Left lung (tissue), 10 donors: ENCODE measurements around the gene IGSF21. TPM values are rescaled to one million over a fixed set of nuclear protein-coding genes. Genes with fewer than 3 reads are reported as not detected.

ENCODE experiments used
- ATAC-seq: fragments of 200-7000 bp; cut with Tn5 transposase; one replicate; pipeline ENCODE4 v1.9.1; 2020; ENCODE audit warnings: moderate library complexity
- DNase-seq, 4 donors: peaks; one replicate each; pipeline ENCODE4 v3.0.0-alpha.2; 2013 to 2020
- H3K27ac ChIP-seq, 2 donors: fragments of 200-600 bp; sonication (generic) in 1 of 2; one replicate each; pipeline versions ENCODE4 v1.5.0 to v1.8.0; 2020 to 2021
- H3K27me3 ChIP-seq, 2 donors: fragments of 200-600 bp; sonication (generic) in 1 of 2; one replicate each; pipeline versions ENCODE4 v1.5.0 to v1.8.0; 2020 to 2021
- H3K36me3 ChIP-seq, 2 donors: fragments of 200-600 bp; sonication (generic) in 1 of 2; one replicate each; pipeline versions ENCODE4 v1.5.0 to v1.8.0; 2020 to 2021
- H3K4me1 ChIP-seq, 2 donors: fragments of 200-600 bp; one replicate each; pipeline ENCODE4 v1.8.0; 2021
- H3K4me3 ChIP-seq, 2 donors: fragments of 200-600 bp; sonication (generic) in 1 of 2; one replicate each; pipeline versions ENCODE4 v1.5.0 to v1.8.0; 2020 to 2021; ENCODE audit warnings: mild to moderate bottlenecking in 1 of 2
- H3K9me3 ChIP-seq, 2 donors: fragments of 200-600 bp; sonication (generic) in 1 of 2; one replicate each; pipeline versions ENCODE4 v1.5.0 to v1.8.0; 2020 to 2021
- intact Hi-C, 2 donors: fragments of 100-400 bp; cut with DNase I; formaldehyde crosslinking; loops; one replicate each; pipeline versions ENCODE4 v1.11.2 to v1.14.2; 2022
- polyA plus RNA-seq, 6 donors: library from polyadenylated mRNA; unstranded; fragments of 120-200 nt; gene quantifications; one replicate each; pipeline ENCODE4 v1.2.1, GENCODE V29; 2013; ENCODE audit not compliant: insufficient read length in 6 of 6
- total RNA-seq, 2 donors: library from RNA; stranded (reverse); fragmentation: NEBNext Ultra II Directional; extraction: Animal tissue kit (Norgen Biotek cat#: 25700); gene quantifications; one replicate each; pipeline ENCODE4 v1.2.1, GENCODE V29; 2021
- TF ChIP-seq, protein P1 (sequence below), 2 donors: fragments of 200-600 bp; sonication (generic) in 1 of 2; IDR thresholded peaks; one replicate each; pipeline versions ENCODE4 v1.5.0 to v1.8.0; 2021; ENCODE audit warnings: antibody characterized with exemption in 2 of 2
- donor health status: DM: no; HTN: yes; CAD: no.
- donor health status: DM: no; HTN: no; CAD: no.

The IGSF21 gene
- total and polyA plus RNA-seq, 8 donors = 0.14 to 1.2 (median 0.25) TPM; not detected in 2

DNA sequence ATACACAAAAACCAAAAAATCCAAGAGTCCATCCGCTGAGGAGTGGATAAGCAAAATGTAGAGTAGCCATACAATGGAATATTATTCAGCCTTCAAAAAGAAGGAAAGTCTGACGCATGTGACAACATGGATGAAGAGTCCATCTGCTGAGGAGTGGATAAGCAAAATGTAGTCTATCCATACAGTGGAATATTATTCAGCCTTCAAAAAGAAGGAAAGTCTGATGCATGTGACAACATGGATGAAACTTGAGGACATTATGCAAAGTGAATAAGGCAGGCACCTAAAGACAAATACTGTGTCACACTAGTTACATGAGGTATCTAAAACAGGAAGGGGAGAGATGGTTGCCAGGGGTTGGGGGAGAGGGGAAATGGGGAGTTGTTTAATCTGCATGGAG lies 14.0 kb upstream of the IGSF21 start:
- ATAC-seq (no peak), DNase-seq (no peak)
- TF ChIP-seq, protein P1, sequence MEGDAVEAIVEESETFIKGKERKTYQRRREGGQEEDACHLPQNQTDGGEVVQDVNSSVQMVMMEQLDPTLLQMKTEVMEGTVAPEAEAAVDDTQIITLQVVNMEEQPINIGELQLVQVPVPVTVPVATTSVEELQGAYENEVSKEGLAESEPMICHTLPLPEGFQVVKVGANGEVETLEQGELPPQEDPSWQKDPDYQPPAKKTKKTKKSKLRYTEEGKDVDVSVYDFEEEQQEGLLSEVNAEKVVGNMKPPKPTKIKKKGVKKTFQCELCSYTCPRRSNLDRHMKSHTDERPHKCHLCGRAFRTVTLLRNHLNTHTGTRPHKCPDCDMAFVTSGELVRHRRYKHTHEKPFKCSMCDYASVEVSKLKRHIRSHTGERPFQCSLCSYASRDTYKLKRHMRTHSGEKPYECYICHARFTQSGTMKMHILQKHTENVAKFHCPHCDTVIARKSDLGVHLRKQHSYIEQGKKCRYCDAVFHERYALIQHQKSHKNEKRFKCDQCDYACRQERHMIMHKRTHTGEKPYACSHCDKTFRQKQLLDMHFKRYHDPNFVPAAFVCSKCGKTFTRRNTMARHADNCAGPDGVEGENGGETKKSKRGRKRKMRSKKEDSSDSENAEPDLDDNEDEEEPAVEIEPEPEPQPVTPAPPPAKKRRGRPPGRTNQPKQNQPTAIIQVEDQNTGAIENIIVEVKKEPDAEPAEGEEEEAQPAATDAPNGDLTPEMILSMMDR (IDR thresholded peaks at IDR 0.05) = no peak
- Histone ChIP-seq H3K36me3 (no peaks in the 10 kb centered on the region), H3K27me3 (peaks cover 0 to 62% of the 10 kb centered on the region in 2 donors), H3K4me3 (no peak overlapping the region), H3K4me1 (no peaks in the 10 kb centered on the region), H3K27ac (no peak overlapping the region), H3K9me3 (no peaks in the 10 kb centered on the region)
- intact Hi-C loops = no loop called here

DNA sequence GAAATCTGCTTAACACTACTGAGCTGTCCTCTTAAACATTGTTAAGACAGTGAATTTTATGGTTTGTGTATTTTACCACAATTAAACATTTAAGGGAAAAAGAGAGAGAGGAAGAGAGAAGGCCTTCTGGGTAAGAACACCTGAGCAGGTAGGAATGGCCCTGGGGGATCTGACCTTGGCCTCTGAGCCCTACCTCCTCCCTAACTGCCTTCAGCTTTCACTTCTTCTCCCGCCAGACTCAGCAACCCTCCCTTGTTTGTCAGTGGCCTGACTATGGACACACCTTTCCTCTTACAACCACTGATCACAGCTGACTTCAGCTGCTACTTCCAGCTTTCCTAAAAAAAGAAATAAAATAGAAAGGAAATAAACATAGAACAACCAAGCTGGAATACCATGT lies 13.5 kb upstream of the IGSF21 start:
- TF ChIP-seq, protein P1 (IDR thresholded peaks at IDR 0.05) = no peak
- DNase-seq (no peak), ATAC-seq (no peak)
- H3K9me3 ChIP-seq = no peaks in the 10 kb centered on the region
- H3K4me1 ChIP-seq = no peaks in the 10 kb centered on the region
- H3K36me3 ChIP-seq = no peaks in the 10 kb centered on the region
- intact Hi-C loops = no loop called here
- peaks cover 0 to 63% of the 10 kb centered on the region in 2 donors for H3K27me3 ChIP-seq
- H3K4me3 ChIP-seq = no peak overlapping the region
- H3K27ac ChIP-seq = no peak overlapping the region

DNA sequence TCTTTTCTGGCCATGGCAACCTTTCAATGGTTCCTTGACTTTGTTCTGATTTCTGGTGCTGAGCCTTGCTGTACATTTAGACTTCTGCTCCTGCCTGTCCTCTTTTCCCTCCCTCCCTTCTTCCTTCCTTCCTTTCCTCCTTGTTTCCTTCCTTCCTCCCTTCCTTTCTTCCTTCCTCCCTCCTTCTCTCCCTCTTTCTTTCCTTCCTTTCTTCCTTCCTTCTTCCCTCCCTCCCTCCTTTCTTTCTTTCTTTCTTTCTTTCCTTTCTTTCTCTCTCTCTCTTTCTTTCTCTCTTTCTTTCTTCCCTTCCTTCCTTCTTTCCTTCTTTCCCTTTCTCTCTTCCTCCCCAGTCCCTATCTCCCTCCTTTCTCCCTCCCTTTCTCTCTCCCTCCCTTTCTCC lies 10.4 kb upstream of the IGSF21 start:
- Histone ChIP-seq H3K27me3 (peaks cover 0 to 63% of the 10 kb centered on the region in 2 donors), H3K36me3 (no peaks in the 10 kb centered on the region), H3K4me3 (no peak overlapping the region), H3K9me3 (no peaks in the 10 kb centered on the region), H3K27ac (no peak overlapping the region), H3K4me1 (no peaks in the 10 kb centered on the region)
- ATAC-seq = no peak
- intact Hi-C loops = no loop called here
- TF ChIP-seq, protein P1 (IDR thresholded peaks at IDR 0.05) = no peak
- no peak for DNase-seq

DNA sequence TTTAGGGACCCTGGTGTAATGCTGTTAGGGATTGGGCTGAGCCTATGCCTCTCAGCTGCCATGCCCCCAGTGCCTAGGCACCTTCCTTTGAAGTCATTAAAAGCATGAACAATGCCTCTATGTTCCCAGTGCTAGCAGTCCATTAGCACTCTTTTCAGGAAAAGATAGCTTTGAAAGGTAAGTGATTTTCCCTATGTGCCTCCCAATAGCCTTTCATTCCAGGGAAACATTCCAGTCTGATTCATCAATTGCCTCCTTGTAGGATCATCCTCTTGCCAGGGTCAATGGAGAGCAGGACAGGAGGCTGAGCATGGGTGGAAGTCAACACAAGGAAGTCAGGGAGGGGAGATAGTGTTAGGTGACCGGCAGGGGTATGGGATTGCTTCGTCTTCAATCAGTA lies 8.6 kb upstream of the IGSF21 start:
- ATAC-seq = no peak
- intact Hi-C loops = no loop called here
- TF ChIP-seq, protein P1 (IDR thresholded peaks at IDR 0.05) = no peak
- Histone ChIP-seq H3K27ac (no peak overlapping the region), H3K27me3 (peaks cover 0 to 57% of the 10 kb centered on the region in 2 donors), H3K9me3 (no peaks in the 10 kb centered on the region), H3K4me3 (no peak overlapping the region), H3K4me1 (no peaks in the 10 kb centered on the region), H3K36me3 (no peaks in the 10 kb centered on the region)
- DNase-seq = no peak

DNA sequence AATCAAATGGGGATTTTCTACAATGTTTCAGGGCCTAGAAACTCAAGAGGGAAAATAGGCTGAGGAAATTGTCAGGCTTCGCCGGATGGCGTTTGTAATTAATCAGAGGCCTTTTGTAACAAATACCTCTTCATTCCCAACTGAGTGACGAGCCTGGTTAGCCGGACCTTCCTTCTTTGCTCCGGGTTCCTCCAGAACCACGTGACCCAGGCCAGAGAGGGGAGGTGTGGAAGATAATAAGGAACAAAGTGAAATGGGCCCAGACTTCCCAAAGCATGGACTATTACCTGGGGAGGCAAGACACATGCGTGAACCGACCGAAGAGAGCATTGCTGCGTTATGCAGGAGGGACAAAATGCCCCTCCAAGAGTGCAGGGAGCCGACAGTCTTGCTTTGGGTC lies 7.5 kb upstream of the IGSF21 start:
- TF ChIP-seq, protein P1 (IDR thresholded peaks at IDR 0.05) = no peak
- ATAC-seq (no peak), DNase-seq (no peak)
- Histone ChIP-seq H3K4me1 (no peaks in the 10 kb centered on the region), H3K4me3 (no peak overlapping the region), H3K27me3 (peaks cover 0 to 59% of the 10 kb centered on the region in 2 donors), H3K36me3 (no peaks in the 10 kb centered on the region), H3K27ac (no peak overlapping the region), H3K9me3 (no peaks in the 10 kb centered on the region)
- intact Hi-C loops = no loop called here
